ENCODE data around the gene ARHGEF39. TPM values are rescaled to one million over a fixed set of nuclear protein-coding genes. Genes with fewer than 3 reads are reported as not detected.

The ARHGEF39 gene
- total RNA-seq, 2 experiments from 2014 or later, result 13.1 to 13.4 TPM

DNA sequence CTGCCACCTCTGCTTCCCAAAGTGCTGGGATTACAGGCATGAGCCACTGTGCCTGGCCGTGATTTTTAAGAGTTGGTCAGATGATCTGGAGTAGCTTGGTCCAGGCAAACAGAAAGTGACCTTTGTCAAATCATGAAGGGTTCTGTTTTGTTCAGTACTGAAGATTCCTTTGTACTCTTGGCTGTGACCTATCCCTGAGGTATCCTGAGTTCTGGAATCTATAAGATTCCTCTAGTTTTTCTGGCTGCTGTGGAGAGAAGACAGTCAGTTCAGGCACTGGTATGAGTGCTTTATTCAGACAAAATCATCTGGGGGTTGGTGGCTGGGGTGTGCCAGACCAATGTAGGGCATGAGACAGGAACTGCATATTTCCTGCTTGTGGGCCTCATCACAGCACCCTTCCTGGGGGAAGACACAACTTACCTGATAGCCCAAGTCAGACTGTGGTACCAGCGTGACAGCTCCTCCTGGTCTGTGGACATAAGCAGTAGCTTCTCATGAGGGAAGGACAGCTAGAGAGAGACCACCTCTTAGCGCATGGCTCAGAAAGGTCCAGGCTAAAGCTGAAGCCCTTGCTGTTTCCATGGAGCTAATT lies 3.1 kb downstream of the ARHGEF39 start:
- Mint-ChIP-seq H3K27me3 (no peaks in the 10 kb centered on the region), H3K4me3 (peak overlapping the region; percentile 76), H3K9me3 (no peaks in the 10 kb centered on the region), H3K36me3 (peaks cover 35% of the 10 kb centered on the region), H3K4me1 (peaks cover 73% of the 10 kb centered on the region), H3K27ac (peak overlapping the region; percentile 79)
- DNase-seq, result no peak
- POLR2A ChIA-PET, result interaction anchor here (0.9 to 10.6 kb wide), 4 partner anchors 13 to 66 kb away, joined by 3 to 214 read pairs (median 8); partner anchors contain the start of gene SIT1
- no peak for ATAC-seq (ENCODE audit: low read depth)

DNA sequence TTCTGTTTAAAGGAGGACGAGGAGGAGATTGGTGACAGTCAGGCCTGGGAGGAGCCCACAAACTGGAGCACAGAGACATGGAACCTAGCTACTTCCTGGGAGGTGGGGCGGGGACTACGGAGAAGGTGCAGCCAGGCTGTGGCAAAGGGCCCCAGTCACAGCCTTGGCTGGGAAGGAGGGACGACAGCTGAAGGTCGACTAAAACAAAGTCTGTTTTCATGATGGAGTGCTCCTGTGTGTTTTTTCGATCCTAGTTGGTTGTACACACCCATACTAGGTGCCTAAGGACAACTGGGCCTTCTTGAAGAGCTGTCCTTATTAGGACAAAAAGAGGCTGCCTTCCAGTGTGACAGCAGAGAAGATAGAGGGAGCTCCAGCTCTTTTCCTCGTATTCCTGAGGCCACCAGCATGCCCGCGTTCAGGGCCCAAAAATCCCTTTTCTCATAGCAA lies 4.0 kb downstream of the ARHGEF39 start:
- Mint-ChIP-seq H3K4me3 (peak overlapping the region; percentile 47), H3K27me3 (no peaks in the 10 kb centered on the region), H3K4me1 (peaks cover 76% of the 10 kb centered on the region), H3K9me3 (no peaks in the 10 kb centered on the region), H3K27ac (peak overlapping the region; percentile 46), H3K36me3 (peaks cover 35% of the 10 kb centered on the region)
- DNase-seq (no peak), ATAC-seq (ENCODE audit: low read depth) (no peak)
- POLR2A ChIA-PET, result interaction anchor here (0.9 to 10.6 kb wide), 4 partner anchors 13 to 71 kb away, joined by 3 to 214 read pairs (median 17); partner anchors contain the start of genes CREB3, SIT1 and TLN1

DNA sequence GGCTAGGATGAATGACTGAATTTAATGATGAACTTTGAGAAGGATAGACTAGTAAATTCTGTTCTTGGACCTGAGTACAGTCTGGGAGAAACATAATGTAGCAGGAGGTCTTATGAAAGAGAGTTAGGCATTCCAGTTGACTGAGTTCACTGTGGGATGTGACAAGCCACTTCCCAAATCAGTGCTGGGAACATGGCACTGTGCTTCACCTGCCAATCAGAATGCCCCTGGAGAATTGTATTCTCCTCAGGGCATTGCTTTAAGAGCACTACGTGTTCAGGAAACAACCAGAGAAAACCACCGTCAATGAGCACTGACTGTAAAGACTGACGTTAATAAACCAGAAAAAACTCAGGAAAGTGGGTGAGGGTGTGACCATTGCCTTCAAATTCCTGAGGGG lies 5.7 kb downstream of the ARHGEF39 start:
- peaks cover 35% of the 10 kb centered on the region for H3K36me3 Mint-ChIP-seq
- peak overlapping the region; percentile 83 for H3K27ac Mint-ChIP-seq
- POLR2A ChIA-PET, result interaction anchor here (1.0 to 10.6 kb wide), 10 partner anchors 11 to 90 kb away, joined by 3 to 214 read pairs (median 13); partner anchors contain the start of genes CD72, CREB3, GBA2 and RGP1
- H3K4me1 Mint-ChIP-seq, result peaks cover 73% of the 10 kb centered on the region
- H3K9me3 Mint-ChIP-seq, result no peaks in the 10 kb centered on the region
- DNase-seq (no peak), ATAC-seq (ENCODE audit: low read depth) (no peak)
- H3K27me3 Mint-ChIP-seq, result no peaks in the 10 kb centered on the region
- H3K4me3 Mint-ChIP-seq, result peak overlapping the region; percentile 92

DNA sequence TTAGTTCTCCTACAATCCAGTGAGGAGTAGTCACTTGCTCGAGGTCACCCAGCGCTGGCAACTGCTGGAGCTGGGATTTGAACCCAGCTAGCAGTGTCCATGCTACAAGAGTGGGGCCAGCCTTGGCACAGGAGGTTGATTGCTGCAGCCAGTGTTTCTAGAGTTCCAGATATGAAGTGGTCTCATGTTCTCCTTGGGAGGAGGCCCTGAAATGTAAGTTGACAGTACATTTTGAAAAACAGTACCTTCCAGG lies 6.1 kb downstream of the ARHGEF39 start:
- Mint-ChIP-seq H3K27ac (peak overlapping the region; percentile 83), H3K36me3 (peaks cover 35% of the 10 kb centered on the region), H3K27me3 (no peaks in the 10 kb centered on the region), H3K4me3 (peak overlapping the region; percentile 92), H3K9me3 (no peaks in the 10 kb centered on the region), H3K4me1 (peaks cover 68% of the 10 kb centered on the region)
- no peak for DNase-seq
- POLR2A ChIA-PET, result interaction anchor here (1.0 to 10.6 kb wide), 11 partner anchors 10 to 90 kb away, joined by 3 to 214 read pairs (median 13); partner anchors contain the start of genes CD72, CREB3, GBA2 and RGP1
- no peak for ATAC-seq (ENCODE audit: low read depth)

- Mint-ChIP-seq H3K36me3 (peaks cover 34% of the 10 kb centered on the region), H3K4me3 (peak within 1 kb of the TSS; percentile 92), H3K4me1 (peaks cover 63% of the 10 kb centered on the region), H3K9me3 (no peaks in the 10 kb centered on the region), H3K27ac (peak within 1 kb of the TSS; percentile 98), H3K27me3 (no peaks in the 10 kb centered on the region)
- ATAC-seq (ENCODE audit: low read depth) (peak; percentile 65), DNase-seq (peak; percentile 93)
- POLR2A ChIA-PET, result interaction anchor here (0.7 to 10.6 kb wide), 18 partner anchors 10 to 98 kb away, joined by 3 to 214 read pairs (median 4); partner anchors contain the start of genes CD72, CREB3, GBA2 and RGP1
Measured at GRCh38 chr9:35658137-35658967, 6.6 kb downstream of the ARHGEF39 start, which contains the start of gene CCDC107. Gene CCDC107 (plus strand): TSS chr9:35658292. CDS start chr9:35658380, 88 bp downstream.

DNA sequence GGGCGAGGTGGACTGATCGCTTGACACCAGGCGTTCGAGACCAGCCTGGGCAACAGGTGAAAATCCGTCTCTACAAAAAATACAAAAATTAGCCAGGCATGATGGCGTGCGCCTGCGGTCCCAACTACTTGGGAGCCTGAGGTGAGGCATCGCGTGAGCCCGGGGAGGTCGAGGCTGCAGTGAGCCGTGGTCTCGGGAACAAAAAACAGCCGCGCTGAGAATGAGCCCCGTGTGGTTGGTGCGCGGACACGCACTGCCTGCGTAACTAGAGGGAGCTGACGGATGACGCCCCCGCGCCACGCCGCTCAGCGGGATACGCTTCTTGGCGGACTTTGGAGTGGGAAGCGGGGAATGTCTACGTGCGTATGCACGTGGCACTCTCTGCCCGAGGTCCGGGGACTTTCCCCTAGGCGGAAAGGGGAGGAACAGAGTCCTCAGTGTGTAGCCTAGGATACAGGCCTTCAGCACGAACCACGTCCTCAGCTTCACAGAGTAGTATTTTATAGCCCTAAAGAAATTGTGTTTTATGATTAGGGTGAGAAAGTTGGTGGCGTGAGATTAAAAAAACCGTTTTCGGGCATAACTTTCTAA lies 7.4 kb downstream of the ARHGEF39 start, which contains the start of gene RMRP:
TSS of gene RMRP (minus strand) at position 474 of the 591 bp plus-strand sequence.
- Mint-ChIP-seq H3K27me3 (no peaks in the 10 kb centered on the region), H3K9me3 (no peaks in the 10 kb centered on the region), H3K36me3 (peaks cover 32% of the 10 kb centered on the region), H3K27ac (peak within 1 kb of the TSS; percentile 98), H3K4me1 (peaks cover 57% of the 10 kb centered on the region), H3K4me3 (peak within 1 kb of the TSS; percentile 92)
- peak; percentile 84 for DNase-seq
- peak; percentile 90 for ATAC-seq (ENCODE audit: low read depth)
- POLR2A ChIA-PET, result interaction anchor here (0.7 to 10.6 kb wide), 16 partner anchors 9 to 99 kb away, joined by 3 to 214 read pairs (median 6); partner anchors contain the start of genes CD72, CREB3, GBA2 and RGP1

DNA sequence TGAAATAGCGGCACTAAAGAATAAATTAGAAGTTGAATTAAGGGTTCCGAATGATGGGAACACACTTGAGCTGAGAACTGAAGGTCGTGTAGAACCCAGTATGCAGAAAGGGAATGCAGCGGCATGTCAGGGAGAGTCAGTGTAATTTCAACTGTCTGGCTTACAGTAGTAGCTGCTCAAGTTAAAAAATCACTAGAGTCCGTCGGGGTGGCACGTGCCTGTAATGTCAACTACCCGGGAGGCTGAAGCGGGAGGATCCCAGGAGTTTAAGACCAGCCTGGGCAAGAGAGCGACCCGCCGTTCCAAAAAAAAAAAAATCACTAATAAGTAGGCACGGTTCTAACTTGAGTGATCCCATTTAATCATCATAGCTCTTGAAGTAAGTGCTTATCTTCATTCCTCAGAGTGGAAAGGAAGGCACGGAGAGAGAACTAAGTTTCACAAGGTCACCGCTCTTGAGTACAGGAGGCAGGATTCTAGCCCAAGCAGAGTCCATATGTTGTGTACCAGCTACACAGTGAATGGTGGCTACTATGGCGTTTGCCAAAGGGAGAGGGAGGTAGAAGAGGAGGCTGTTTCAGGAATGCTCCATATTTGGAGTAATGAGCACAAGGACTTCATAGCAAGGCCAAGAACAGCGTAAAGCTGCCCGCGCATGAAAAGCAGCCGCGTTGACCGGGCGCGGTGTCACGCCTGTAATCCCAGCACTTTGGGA lies 8.0 kb downstream of the ARHGEF39 start:
- no peak for ATAC-seq (ENCODE audit: low read depth)
- peaks cover 27% of the 10 kb centered on the region for H3K36me3 Mint-ChIP-seq
- no peaks in the 10 kb centered on the region for H3K9me3 Mint-ChIP-seq
- peaks cover 54% of the 10 kb centered on the region for H3K4me1 Mint-ChIP-seq
- H3K4me3 Mint-ChIP-seq, result peak overlapping the region; percentile 92
- DNase-seq, result no peak
- peak overlapping the region; percentile 98 for H3K27ac Mint-ChIP-seq
- no peaks in the 10 kb centered on the region for H3K27me3 Mint-ChIP-seq
- POLR2A ChIA-PET, result interaction anchor here (1.2 to 10.6 kb wide), 9 partner anchors 8 to 92 kb away, joined by 3 to 214 read pairs (median 13); partner anchors contain the start of genes ARHGEF39, CD72, CREB3 and GBA2

- ATAC-seq (ENCODE audit: low read depth) (no peak), DNase-seq (no peak)
- Mint-ChIP-seq H3K9me3 (no peaks in the 10 kb centered on the region), H3K4me1 (peaks cover 54% of the 10 kb centered on the region), H3K36me3 (peaks cover 23% of the 10 kb centered on the region), H3K27me3 (no peaks in the 10 kb centered on the region), H3K27ac (no peak overlapping the region), H3K4me3 (peak overlapping the region; percentile 92)
- POLR2A ChIA-PET, result interaction anchor here (1.5 to 10.6 kb wide), 5 partner anchors 8 to 93 kb away, joined by 5 to 214 read pairs (median 16); partner anchors contain the start of genes ARHGEF39, CD72, CREB3 and GBA2
Measured at GRCh38 chr9:35656348-35656747, 8.6 kb downstream of the ARHGEF39 start.

DNA sequence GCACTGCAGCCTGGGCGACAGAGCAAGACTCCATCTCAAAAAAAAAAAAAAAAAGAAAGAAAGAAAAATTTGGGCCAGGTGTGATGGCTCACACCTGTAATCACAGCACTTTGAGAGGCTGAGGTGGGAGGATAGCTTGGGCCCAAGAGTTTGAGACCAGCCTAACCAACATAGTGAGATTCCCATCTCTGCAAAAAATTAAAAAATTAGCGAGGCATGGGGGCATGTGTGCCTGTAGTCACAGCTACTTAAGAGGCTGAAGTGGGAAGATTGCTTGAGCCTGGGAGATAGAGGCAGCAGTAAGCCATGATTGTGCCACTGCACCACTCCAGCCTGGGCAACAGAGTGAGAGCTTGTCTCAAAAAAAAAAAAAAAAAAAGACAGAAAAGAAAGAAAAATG lies 11.4 kb downstream of the ARHGEF39 start:
- DNase-seq (no peak), ATAC-seq (ENCODE audit: low read depth) (no peak)
- Mint-ChIP-seq H3K4me3 (no peak overlapping the region), H3K4me1 (peaks cover 38% of the 10 kb centered on the region), H3K9me3 (no peaks in the 10 kb centered on the region), H3K27me3 (no peaks in the 10 kb centered on the region), H3K36me3 (peaks cover 14% of the 10 kb centered on the region), H3K27ac (no peak overlapping the region)
- POLR2A ChIA-PET, result interaction anchor here (0.6 kb wide), 2 partner anchors 11 to 653 kb away, joined by 3 to 4 read pairs; no protein-coding TSS in a partner anchor

- no peaks in the 10 kb centered on the region for H3K27me3 Mint-ChIP-seq
- H3K27ac Mint-ChIP-seq, result no peak overlapping the region
- H3K9me3 Mint-ChIP-seq, result no peaks in the 10 kb centered on the region
- H3K4me1 Mint-ChIP-seq, result peaks cover 44% of the 10 kb centered on the region
- peaks cover 15% of the 10 kb centered on the region for H3K36me3 Mint-ChIP-seq
- POLR2A ChIA-PET, result interaction anchor here (0.9 kb wide), 1 partner anchor 161 kb away, joined by 3 read pairs; the partner anchor contains the start of gene HINT2
- DNase-seq (no peak), ATAC-seq (ENCODE audit: low read depth) (no peak)
- H3K4me3 Mint-ChIP-seq, result no peak overlapping the region
Measured at GRCh38 chr9:35652829-35653209, 12.2 kb downstream of the ARHGEF39 start.

DNA sequence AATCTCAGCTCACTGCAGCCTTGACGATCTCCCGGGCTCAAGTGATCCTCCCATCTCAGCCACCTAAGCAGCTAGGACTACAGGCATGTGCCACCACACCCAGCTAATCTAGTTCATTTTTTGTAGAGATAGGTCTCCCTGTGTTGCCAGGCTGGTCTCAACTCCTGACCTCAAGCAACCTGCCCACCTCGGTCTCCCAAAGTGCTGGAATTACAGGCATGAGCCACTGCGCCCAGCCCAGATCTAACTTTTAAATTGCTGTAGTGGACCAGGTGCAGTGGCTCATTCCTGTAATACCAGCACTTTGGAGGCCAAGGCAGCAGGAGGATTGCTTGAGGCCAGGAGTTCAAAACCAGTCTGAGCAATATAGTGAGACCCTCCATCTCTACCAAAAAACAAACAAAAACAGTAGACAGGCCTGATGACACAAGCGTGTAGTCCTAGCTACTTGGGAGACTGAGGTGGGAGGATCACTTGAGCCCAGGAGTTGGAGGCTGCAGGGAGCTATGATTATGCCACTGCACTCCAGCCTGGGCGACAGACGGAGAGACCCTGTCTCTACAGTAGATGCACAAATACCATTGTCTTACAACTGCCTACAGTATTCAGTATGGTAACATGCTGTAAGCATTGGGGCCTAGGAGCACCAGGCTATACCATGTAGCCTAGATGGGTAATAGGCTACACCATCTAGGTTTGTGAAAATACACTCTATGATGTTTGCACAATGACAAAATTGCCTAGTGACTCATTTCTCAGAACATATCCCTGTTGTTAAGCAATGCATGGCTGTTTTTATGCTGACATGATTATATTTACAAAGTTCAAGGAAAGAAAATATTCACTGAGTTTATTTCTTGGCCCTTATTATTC lies 12.8 kb downstream of the ARHGEF39 start:
- peak overlapping the region; percentile 25 for H3K4me3 Mint-ChIP-seq
- no peak for DNase-seq
- peak overlapping the region; percentile 40 for H3K27ac Mint-ChIP-seq

More for the DNA sequence above, 12.8 kb downstream of the ARHGEF39 start:
- POLR2A ChIA-PET, result interaction anchor here (0.9 to 9.1 kb wide), 3 partner anchors 9 to 162 kb away, joined by 3 to 214 read pairs (median 166); partner anchors contain the start of genes ARHGEF39, CCDC107, CD72 and HINT2
- no peak for ATAC-seq (ENCODE audit: low read depth)
- H3K9me3 Mint-ChIP-seq, result no peaks in the 10 kb centered on the region
- H3K4me1 Mint-ChIP-seq, result peaks cover 44% of the 10 kb centered on the region
- H3K36me3 Mint-ChIP-seq, result peaks cover 13% of the 10 kb centered on the region
- H3K27me3 Mint-ChIP-seq, result no peaks in the 10 kb centered on the region

All from activated naive CD8-positive, alpha-beta T cell treated with anti-CD3 and anti-CD28 coated beads, Interleukin-2, amount 10 ng/mL, durations not matched to agents 7 days and 5 days (primary cell).